Fibroblast of the conjunctiva (primary cell): ENCODE data around the gene PPP1R7.

Experiments used
- DNase-seq: peaks from one replicate; pipeline ENCODE4 v3.0.0-alpha.2; 2010; ENCODE audit warnings: low read depth

The PPP1R7 gene

GRCh38 chr2:241121008-241121407 is 29.3 kb upstream of the PPP1R7 start:
- no peak for DNase-seq

- no peak for DNase-seq
These were observed 27.8 kb upstream of the PPP1R7 start for GRCh38 chr2:241122376-241123002.

- no peak for DNase-seq
These were observed 26.3 kb upstream of the PPP1R7 start for GRCh38 chr2:241123816-241124536.

GRCh38 chr2:241125626-241126025 is 24.6 kb upstream of the PPP1R7 start:
- no peak for DNase-seq

DNA sequence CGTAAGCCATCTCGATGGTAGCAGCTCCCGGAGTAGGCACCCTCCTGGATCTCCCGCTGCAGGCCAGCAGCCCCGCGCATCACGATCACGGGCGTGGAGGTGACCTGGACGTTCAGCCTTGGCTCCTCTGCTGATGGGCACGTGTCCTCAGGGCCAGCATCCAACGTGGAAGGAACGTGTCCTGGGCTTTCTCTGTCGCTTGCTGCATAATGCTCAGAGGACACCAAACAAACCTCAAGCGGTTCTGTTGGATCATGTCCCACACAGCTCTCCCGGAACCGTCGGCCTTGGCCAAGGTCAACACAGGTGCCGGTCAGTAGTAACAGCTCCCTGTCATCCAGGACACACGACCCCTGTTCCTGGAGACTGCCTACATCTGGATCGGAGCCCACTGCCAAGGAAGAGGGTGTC is 24.1 kb upstream of the PPP1R7 start:
- no peak for DNase-seq

DNA sequence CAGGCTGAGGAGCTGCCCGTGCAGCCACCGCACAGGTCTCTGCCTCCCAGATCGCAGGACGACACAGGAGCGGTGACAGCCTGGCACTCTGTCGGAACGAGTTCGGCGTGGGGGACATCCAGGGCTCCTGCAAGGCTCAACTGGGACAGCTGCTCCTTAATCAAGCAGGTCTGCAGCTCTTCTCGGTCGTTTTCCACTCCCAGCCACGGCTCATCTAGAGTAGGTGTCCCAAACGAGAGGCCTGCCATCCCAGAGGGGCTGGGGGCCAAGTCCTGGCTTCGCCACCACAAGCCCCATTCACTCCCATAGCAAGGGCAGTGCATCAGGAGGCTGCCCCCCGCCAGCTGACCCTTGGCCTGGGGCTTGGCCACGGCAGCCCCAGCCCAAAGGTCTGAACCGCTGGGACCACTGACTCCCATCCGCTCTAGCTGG is 23.5 kb upstream of the PPP1R7 start:
- DNase-seq = no peak

DNA sequence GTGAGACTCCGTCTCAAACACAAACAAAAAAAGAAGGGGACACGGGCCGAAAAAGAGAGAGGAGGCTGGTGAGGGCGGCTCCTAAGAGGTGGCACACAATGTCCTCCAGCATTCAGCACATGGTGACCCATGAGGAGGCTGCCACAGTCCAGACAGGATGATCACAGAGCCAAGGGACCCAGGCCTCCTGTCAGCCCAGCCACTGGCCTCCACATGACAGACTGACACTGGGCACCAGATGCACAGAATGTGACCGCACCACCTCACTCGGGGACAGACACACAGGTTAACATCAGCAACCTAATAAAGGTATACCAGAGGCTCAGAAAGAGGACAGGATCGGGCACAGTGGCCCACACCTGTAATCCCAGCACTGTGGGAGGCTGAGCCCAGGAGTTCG is 22.0 kb upstream of the PPP1R7 start:
- DNase-seq = no peak

GRCh38 chr2:241129086-241129871 is 21.0 kb upstream of the PPP1R7 start:
- no peak for DNase-seq

DNA sequence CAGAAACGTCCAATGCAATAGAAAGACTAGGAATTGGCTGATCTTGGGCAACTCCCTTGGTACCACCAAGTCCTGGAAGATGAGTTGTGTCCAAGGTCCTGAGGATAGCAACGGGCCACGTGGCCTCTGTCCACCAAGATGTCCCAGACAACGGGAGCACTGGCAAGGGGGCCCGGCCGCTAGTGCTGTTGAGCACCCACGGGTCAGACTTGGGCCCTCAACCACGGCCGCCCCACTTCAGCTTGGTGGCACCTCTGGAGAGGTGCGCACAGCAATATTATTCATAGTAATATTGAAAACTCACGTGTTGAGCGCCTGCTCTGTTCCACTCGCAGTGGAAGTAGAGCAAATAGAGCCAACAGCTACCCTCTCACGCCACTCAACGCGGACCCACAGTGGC is 20.0 kb upstream of the PPP1R7 start:
- no peak for DNase-seq

DNA sequence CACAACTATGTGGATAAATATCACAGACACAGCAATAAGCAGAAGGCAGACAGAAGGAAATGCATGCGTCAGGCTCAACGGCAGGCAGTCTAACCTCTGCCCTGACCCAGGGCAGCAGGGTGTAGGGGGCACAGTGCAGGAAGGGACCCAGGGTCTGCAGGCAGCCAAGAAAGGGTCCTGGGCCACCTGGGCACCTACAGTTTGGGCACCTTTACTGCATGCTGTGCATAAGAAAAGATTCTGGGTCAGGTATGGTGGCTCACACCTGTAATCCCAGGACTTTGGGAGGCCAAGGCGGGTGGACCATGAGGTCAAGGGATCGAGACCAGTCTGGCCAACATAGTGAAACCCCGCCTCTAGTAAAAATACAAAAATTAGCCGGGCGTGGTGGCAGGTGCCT is 18.7 kb upstream of the PPP1R7 start:
- no peak for DNase-seq

DNA sequence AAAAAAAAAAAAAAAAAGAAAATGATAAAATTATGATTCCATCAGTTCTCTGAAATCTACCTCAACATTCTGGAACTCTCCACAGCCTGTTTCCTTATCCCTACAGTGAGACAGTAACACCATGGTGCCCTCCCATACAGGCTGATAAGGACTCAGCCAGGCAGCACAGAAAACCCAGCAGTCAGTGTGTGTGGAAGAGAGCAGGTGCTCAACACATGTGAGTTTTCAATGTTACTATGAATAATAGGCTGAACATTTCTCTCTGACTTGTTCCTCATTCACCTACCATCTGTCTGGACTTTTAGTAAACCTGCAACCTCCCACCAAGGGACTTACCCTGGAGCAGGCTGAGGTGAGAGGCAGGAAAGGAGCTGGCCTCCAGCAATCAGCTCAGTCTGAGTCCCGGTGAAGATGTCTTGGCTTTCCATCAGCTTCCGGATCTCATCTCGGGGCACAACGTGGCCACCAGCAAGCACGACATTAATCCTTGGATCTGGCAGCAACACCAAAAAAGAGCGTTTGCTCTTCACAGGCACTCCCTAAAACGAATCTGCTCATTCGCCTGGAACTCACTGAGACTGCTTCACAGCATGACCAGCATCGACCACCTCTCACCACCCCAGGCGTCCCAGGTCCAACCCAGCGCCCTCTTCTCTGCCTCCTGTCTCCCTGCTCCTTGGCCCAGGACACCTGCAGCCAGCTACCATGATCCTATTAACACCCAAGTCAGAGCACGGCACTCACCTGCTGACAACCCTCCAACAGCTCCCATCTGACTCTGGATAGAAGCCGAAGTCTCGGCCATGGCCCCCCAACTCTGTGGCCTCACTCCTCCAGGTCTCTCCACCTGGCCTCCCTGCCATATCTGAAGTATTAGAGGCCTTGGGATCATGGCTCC is 17.5 kb upstream of the PPP1R7 start:
- no peak for DNase-seq

DNA sequence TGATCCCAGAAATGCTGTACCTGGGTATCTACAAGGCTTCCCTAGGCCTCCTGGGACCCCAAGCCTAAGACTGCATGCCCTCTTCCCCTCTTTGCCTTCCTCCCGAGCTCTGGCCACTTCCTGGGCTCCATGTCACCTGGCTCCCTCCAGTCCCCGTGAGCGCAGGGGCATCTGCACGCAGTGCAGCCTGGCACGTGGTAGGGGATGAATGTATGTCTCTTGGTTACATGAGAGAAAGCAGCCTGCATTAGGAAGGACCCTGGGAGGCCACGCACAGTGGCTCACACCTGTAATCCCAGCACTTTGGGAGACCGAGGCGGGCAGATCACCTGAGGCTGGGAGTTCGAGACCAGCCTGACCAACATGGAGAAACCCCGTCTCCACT is 16.8 kb upstream of the PPP1R7 start:
- no peak for DNase-seq

GRCh38 chr2:241134711-241135110 is 15.6 kb upstream of the PPP1R7 start:
- no peak for DNase-seq

DNA sequence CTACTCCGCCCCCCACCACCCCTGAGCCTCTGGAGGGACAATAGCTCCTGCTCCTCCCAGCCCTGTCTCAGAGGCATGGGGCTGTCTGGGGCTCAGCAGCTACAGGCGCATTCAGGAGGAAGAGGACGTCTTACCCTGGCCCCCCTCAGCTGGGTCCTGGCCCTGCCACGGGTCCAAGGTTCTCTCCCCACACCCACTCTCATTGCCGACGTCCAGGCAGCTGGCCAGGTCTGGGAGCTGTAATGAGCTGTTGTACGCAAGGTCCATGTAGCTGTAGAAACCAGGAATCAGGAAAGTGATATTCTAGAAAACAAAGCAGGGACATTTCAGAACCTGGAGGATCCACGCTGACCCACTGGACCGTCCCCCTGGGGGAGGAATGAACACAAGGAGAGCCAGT is 14.5 kb upstream of the PPP1R7 start:
- DNase-seq = no peak

- no peak for DNase-seq
These were observed 14.1 kb upstream of the PPP1R7 start for GRCh38 chr2:241136191-241136590.

DNA sequence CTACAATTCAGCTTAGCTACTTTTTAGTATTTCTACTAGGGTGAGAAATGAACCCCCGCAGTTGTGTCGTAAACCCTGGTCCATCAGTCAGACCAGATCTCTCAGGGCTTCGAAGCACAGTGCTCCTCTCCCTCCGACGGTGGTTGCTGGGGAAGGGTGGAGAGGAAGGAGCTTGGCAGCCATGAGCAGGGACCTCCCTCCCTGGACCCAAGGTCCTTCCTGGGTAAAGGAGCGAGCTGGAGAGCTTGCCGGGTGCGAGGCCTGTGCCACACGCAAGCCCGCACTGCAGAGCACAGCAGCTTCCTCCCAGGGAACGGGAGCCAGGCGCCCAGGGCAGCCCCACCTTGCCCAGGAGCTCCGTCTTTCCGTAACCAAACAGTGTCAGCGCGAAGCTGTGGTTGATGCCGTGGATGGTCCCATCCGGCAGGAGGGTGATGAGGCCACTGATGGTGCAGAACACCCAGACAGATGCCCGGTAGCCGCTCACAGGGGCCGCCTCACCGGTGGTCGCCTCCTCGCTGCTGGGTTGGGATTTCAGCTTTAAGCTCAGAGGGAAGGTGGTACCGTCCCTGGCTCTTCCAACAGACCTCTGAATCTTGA is 13.5 kb upstream of the PPP1R7 start:
- DNase-seq = no peak

- DNase-seq = no peak
These were observed 12.7 kb upstream of the PPP1R7 start for GRCh38 chr2:241137276-241138190.

GRCh38 chr2:241138471-241138870 is 11.8 kb upstream of the PPP1R7 start:
- no peak for DNase-seq

DNA sequence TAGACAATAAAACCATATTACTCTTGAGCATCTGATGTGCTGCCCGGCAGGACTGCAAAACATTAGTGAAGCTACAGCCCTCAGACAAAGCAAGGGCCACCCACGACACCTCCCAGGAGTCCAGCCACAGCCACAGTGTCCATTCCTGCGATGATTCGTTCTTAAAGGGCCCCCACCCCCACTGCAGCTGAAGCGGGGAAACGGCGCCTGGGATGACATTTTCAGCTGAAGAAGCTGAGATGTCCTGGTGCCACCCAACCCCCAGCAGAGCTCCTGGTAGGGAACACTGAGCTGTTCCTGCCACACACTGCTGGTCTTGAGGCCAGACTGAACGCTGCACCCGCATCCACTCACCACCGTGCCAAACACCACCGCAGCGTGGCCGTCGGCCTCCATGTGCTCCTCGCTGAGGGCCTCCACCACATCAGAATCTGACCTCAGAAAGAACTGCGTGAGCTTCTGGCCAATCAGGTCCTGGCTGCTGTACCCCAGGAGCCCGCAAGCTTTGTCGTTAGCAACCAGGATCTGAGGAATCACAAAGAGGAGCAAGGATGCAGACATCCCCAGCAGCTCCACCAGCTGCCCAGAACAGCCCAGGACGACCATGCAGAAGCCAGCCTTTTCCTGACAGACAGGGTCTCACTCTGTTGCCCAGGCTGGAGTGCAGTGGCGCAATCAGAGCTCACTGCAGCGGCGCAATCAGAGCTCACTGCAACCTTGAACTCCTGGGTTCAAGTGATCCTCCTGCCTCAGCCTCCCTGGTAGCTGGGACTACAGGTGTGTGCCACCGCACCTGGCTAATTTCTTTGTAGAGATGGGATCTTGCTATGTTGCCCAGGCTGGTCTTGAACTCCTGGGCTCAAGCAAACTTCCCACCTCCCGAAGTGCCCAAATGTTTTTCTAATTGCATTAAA is 10.5 kb upstream of the PPP1R7 start:
- no peak for DNase-seq

GRCh38 chr2:241140445-241140840 is 9.8 kb upstream of the PPP1R7 start:
- DNase-seq = no peak
